ENCODE data around the gene TRPV4.

DNA sequence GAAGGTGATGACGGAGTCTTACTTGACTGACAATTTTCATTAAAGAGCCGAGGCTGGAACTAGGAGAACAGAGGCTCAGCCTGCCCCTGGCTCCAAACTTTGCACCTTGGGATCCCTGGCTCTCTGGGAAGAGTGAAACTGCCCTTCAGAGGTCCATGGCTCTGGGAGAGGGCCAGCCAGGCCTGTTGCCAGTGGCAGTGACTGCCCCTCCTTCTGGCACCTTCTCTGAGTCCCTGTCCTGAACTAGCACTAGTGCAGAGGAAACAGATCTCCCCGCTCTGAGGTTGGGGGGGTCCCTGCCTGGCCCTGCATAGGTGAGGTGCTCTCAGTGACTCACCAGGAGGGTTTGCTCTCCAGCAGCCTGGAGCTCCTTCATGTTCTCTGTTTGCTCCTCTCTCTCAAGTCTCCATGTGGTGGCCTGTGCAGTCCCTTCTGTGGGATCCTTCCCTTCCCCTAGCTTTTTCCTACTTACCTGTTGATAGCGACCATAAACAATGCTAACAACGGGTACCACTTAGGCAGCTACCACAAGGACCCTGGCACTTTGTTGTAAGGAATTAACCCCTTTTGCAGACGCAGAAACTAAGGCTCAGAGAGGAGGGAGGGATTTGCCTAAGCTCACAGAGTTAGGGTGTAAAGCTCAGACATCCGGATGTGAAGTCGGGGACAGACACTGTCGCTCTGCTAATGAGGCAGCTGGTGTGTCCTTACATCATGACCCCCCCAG is 97.2 kb downstream of the TRPV4 start:
- TF ChIP-seq, protein P1, sequence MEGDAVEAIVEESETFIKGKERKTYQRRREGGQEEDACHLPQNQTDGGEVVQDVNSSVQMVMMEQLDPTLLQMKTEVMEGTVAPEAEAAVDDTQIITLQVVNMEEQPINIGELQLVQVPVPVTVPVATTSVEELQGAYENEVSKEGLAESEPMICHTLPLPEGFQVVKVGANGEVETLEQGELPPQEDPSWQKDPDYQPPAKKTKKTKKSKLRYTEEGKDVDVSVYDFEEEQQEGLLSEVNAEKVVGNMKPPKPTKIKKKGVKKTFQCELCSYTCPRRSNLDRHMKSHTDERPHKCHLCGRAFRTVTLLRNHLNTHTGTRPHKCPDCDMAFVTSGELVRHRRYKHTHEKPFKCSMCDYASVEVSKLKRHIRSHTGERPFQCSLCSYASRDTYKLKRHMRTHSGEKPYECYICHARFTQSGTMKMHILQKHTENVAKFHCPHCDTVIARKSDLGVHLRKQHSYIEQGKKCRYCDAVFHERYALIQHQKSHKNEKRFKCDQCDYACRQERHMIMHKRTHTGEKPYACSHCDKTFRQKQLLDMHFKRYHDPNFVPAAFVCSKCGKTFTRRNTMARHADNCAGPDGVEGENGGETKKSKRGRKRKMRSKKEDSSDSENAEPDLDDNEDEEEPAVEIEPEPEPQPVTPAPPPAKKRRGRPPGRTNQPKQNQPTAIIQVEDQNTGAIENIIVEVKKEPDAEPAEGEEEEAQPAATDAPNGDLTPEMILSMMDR (IDR thresholded peaks at IDR 0.05): no peak
- no peak for TF ChIP-seq POLR2A (IDR thresholded peaks at IDR 0.05)

All from esophagus squamous epithelium (tissue), 4 donors.